HepG2 (cell line): ENCODE results near the gene ANXA2. TPM values are rescaled to one million over a fixed set of nuclear protein-coding genes. Genes with fewer than 3 reads are reported as not detected.

ENCODE experiments used
- ATAC-seq: fragments of 200-7000 bp; cut with Tn5 transposase; 3 replicates; pipeline ENCODE4 v1.9.1; 2020; ENCODE audit warnings: mild to moderate bottlenecking, moderate library complexity
- BruUV-seq: library from RNA; stranded (reverse); fragments of 400-500 nt; replicated peaks from 2 replicates; lab custom pipeline; 2021; lab: Mats Ljungman, UMichigan
- CTCF ChIA-PET: fragments of 300-600 bp; formaldehyde crosslinking; extraction: SDS; loops from one replicate; lab custom pipeline; 2021; ENCODE audit warnings: low total read pairs, inconsistent platforms, low intra/inter-chr PET ratio; lab: Yijun Ruan, JAX
- POLR2A ChIA-PET: fragments of 350-600 bp; sonication (Branson Sonifier 250); formaldehyde crosslinking; loops from one replicate; lab custom pipeline; 2020; ENCODE audit warnings: antibody characterized with exemption, inconsistent platforms; lab: Yijun Ruan, JAX
- DNase-seq: peaks from one replicate; pipeline ENCODE4 v3.0.0-alpha.2; 2015; ENCODE audit warnings: low spot score
- FAIRE-seq: peaks from 3 replicates; lab custom pipeline; 2011; peaks lifted over from hg19 to GRCh38; lab: Jason Lieb, UNC
- H2AFZ ChIP-seq: one replicate; pipeline ENCODE4 v1.6.1; 2011; ENCODE audit warnings: low read length, inconsistent platforms
- H3K27ac ChIP-seq: fragments of 300-600 bp; 3 replicates; pipeline ENCODE4 v1.8.0; 2011; ENCODE audit warnings: mixed run types, mild to moderate bottlenecking, mixed read lengths, low read length, inconsistent platforms; ENCODE audit not compliant: insufficient read depth; ENCODE audit errors: extremely low read length
- H3K27me3 ChIP-seq, 2 experiments: fragments of 200-600 bp in 1 of 2; 2 replicates in 1 of 2; 3 replicates in 1 of 2; pipeline versions ENCODE4 v1.6.0 to v1.8.0; 2011; ENCODE audit warnings: low read length in 2 of 2, mild to moderate bottlenecking in 2 of 2, moderate library complexity in 2 of 2, inconsistent platforms in 1 of 2; ENCODE audit not compliant: insufficient read depth in 2 of 2, control insufficient read depth in 1 of 2
- H3K36me3 ChIP-seq, 2 experiments: fragments of 200-600 bp in 1 of 2; replicated peaks in 1 of 2; 2 replicates in 1 of 2; 3 replicates in 1 of 2; pipeline versions ENCODE4 v1.5.1 to v1.8.0; 2011; ENCODE audit warnings: low read length in 2 of 2, inconsistent platforms in 1 of 2; ENCODE audit not compliant: insufficient read depth in 2 of 2, control insufficient read depth in 1 of 2
- H3K4me1 ChIP-seq: 2 replicates; pipeline ENCODE4 v1.5.1; 2012; ENCODE audit warnings: low read length, inconsistent platforms; ENCODE audit not compliant: insufficient read depth
- H3K4me2 ChIP-seq: 2 replicates; pipeline ENCODE4 v1.6.0; 2011; ENCODE audit warnings: low read depth, low read length, inconsistent platforms
- H3K4me3 ChIP-seq, 3 experiments: fragments of 200-600 bp in 1 of 3; sonication (generic), shearing (Covaris generic) in 1 of 3; replicated peaks in 1 of 3; 2 replicates each; pipeline ENCODE4 v1.5.1; 2011 to 2016; ENCODE audit warnings: low read length in 3 of 3, inconsistent platforms in 2 of 3, low read depth in 2 of 3, mild to moderate bottlenecking in 2 of 3, control low read depth in 1 of 3, mixed read lengths in 1 of 3; ENCODE audit not compliant: insufficient read depth in 1 of 3
- H3K79me2 ChIP-seq: one replicate; pipeline ENCODE4 v1.6.1; 2011; ENCODE audit warnings: low read length, inconsistent platforms; ENCODE audit not compliant: insufficient read depth
- H3K9ac ChIP-seq: 2 replicates; pipeline ENCODE4 v1.6.0; 2011; ENCODE audit warnings: mild to moderate bottlenecking, low read depth, low read length, inconsistent platforms; ENCODE audit not compliant: insufficient read depth
- H3K9me3 ChIP-seq: 2 replicates; pipeline ENCODE4 v1.5.1; 2012; ENCODE audit warnings: mild to moderate bottlenecking, low read length
- H4K20me1 ChIP-seq: 2 replicates; pipeline ENCODE4 v1.6.0; 2011; ENCODE audit warnings: inconsistent platforms, mild to moderate bottlenecking, low read length, moderate library complexity; ENCODE audit not compliant: insufficient read depth
- CEBPB ChIP-seq: IDR thresholded peaks from 2 replicates; pipeline ENCODE4 v1.6.1; 2011; ENCODE audit warnings: low read depth, low read length, improper control_type of control experiment, borderline replicate concordance
- DPF2 ChIP-seq: sonication (generic); formaldehyde crosslinking; IDR thresholded peaks from 2 replicates; pipeline ENCODE4 v1.4.0; 2020; ENCODE audit warnings: mild to moderate bottlenecking, low read depth, missing genetic modification reagents, borderline replicate concordance
- SAFB2 ChIP-seq: sonication (generic); formaldehyde crosslinking; IDR thresholded peaks from 2 replicates; pipeline ENCODE4 v1.5.1; 2020; ENCODE audit warnings: missing genetic modification reagents, low read depth, mild to moderate bottlenecking, borderline replicate concordance
- SKIL ChIP-seq: sonication (generic); formaldehyde crosslinking; IDR thresholded peaks from 2 replicates; pipeline ENCODE4 v1.8.0; 2022; ENCODE audit warnings: missing genetic modification reagents, mild to moderate bottlenecking, moderate library complexity, borderline replicate concordance
- SP2 ChIP-seq: sonication (generic); formaldehyde crosslinking; IDR thresholded peaks from 2 replicates; pipeline ENCODE4 v1.5.1; 2020; ENCODE audit warnings: mild to moderate bottlenecking, missing genetic modification reagents
- TEAD2 ChIP-seq: sonication (generic); formaldehyde crosslinking; IDR thresholded peaks from 2 replicates; pipeline ENCODE4 v1.9.0; 2021; ENCODE audit warnings: missing genetic modification reagents
- U2AF2 ChIP-seq: fragments of 200-400 bp; formaldehyde crosslinking; IDR thresholded peaks from 2 replicates; pipeline ENCODE4 v1.6.1; 2017; ENCODE audit warnings: low read depth, mild to moderate bottlenecking, low read length
- ZBTB3 ChIP-seq: sonication (generic); formaldehyde crosslinking; IDR thresholded peaks from 2 replicates; pipeline ENCODE4 v1.4.0; 2020; ENCODE audit warnings: low read depth, mild to moderate bottlenecking, moderate library complexity, missing genetic modification reagents, borderline replicate concordance
- ZNF460 ChIP-seq: sonication (generic); formaldehyde crosslinking; IDR thresholded peaks from 2 replicates; pipeline ENCODE4 v1.5.1; 2020; ENCODE audit warnings: missing genetic modification reagents, mild to moderate bottlenecking, borderline replicate concordance
- ZNF572 ChIP-seq: sonication (generic); formaldehyde crosslinking; IDR thresholded peaks from 2 replicates; pipeline ENCODE4 v1.5.1; 2020; ENCODE audit warnings: mild to moderate bottlenecking, missing genetic modification reagents
- ZNF891 ChIP-seq: sonication (generic); formaldehyde crosslinking; IDR thresholded peaks from 2 replicates; pipeline ENCODE4 v1.5.0; 2020; ENCODE audit warnings: mild to moderate bottlenecking, missing genetic modification reagents
- WGBS: methylation state at CpG from one replicate; pipeline ENCODE4 v1.1.6; 2017; ENCODE audit warnings: low lambda C conversion rate; 5-methylcytosine and 5-hydroxymethylcytosine counted together
- in situ Hi-C: cut with HindIII; loops from 2 replicates; pipeline ENCODE4 v1.10.0; 2017; ENCODE audit warnings: low pct_unique_long_range_greater_than_20kb; ENCODE audit not compliant: extremely low pct_ligation_motif_present
- intact Hi-C: fragments of 100-400 bp; cut with micrococcal nuclease; formaldehyde crosslinking; loops from one replicate; pipeline ENCODE4 v1.10.0; 2022; ENCODE audit not compliant: unreplicated experiment
- polyA plus RNA-seq, 8 experiments: library from polyadenylated mRNA; depleted of rRNA in 3 of 8; stranded (reverse) in 7 of 8; unstranded in 1 of 8; fragments of >200 nt; fragmentation: Illumina TruSeq in 4 of 8; extraction: Trizol in 4 of 8; gene quantifications; 2 replicates each; pipeline versions ENCODE4 v1.2.1 to v1.2.3, GENCODE V29; 2011 to 2016; ENCODE audit warnings: low read depth in 4 of 8, missing spikeins in 1 of 8, mixed read lengths in 1 of 8; ENCODE audit not compliant: insufficient read depth in 1 of 8
- total RNA-seq, 5 experiments: library from RNA; depleted of rRNA; stranded (reverse); fragments of >200 nt; fragmentation: Illumina TruSeq; extraction: Trizol; gene quantifications; 2 replicates each; pipeline ENCODE4 v1.2.3, GENCODE V29; 2016; ENCODE audit warnings: low read depth in 1 of 5
- TF ChIP-seq, protein P1 (sequence below): sonication (generic); formaldehyde crosslinking; IDR thresholded peaks from 2 replicates; pipeline ENCODE4 v1.5.1; 2020; ENCODE audit warnings: missing genetic modification reagents, mild to moderate bottlenecking, borderline replicate concordance
- TF ChIP-seq, protein P2 (sequence below): sonication (generic); formaldehyde crosslinking; conservative IDR thresholded peaks from 2 replicates; pipeline ENCODE4 v1.8.0; 2022; ENCODE audit warnings: missing genetic modification reagents
- TF ChIP-seq, protein P3 (sequence below): sonication (generic); formaldehyde crosslinking; IDR thresholded peaks from 2 replicates; pipeline ENCODE4 v1.5.0; 2020; ENCODE audit warnings: mild to moderate bottlenecking, missing genetic modification reagents
- TF ChIP-seq, protein P4 (sequence below): sonication (generic); formaldehyde crosslinking; IDR thresholded peaks from 2 replicates; pipeline ENCODE4 v1.4.0; 2020; ENCODE audit warnings: missing genetic modification reagents

ANXA2 gene
- total and polyA plus RNA-seq, 2 of the 13 experiments (the other 11 are each of a cell fraction or from before 2014, with no cell fraction given): 196 to 613 TPM

DNA sequence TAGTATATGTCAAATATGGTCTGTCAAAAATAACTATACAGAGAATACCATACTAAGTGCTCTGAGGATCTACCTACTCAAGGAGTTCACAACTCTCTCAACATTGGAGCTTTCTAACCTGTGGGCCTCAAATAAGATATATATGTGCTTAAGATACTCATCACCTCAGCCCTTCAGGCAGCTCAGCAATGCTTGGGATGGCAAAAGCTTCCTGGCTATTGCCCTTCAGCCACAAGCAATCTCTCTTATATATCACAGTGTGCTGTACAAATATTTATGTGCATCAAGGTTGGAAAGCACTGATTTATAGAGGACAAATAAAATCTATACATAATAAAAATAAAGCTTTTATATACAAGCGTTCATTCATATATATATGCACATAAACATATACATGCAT is 40.9 kb upstream of the ANXA2 start:
- H3K36me3 ChIP-seq: peaks cover 0 to 16% of the 10 kb centered on the region in 2 experiments; a peak in 4 of 5 replicates
- no TSS peak for BruUV-seq
- CTCF ChIA-PET: no interaction called here

More for the DNA sequence above, 40.9 kb upstream of the ANXA2 start:
- DNase-seq (no peak), ATAC-seq (no peak), FAIRE-seq (no peak)
- no peaks in the 10 kb centered on the region for H3K9me3 ChIP-seq
- H3K79me2 ChIP-seq: no peaks in the 10 kb centered on the region
- in situ Hi-C loops (no loop called here), intact Hi-C loops (no loop called here)
- no peaks in the 10 kb centered on the region for H4K20me1 ChIP-seq
- peaks cover 15% of the 10 kb centered on the region for H3K4me1 ChIP-seq
- no peak overlapping the region for H3K4me2 ChIP-seq
- H3K27ac ChIP-seq: no peak overlapping the region
- H3K27me3 ChIP-seq: no peaks in the 10 kb centered on the region
- no peak overlapping the region for H2AFZ ChIP-seq
- H3K9ac ChIP-seq: no peak overlapping the region
- POLR2A ChIA-PET: no interaction called here
- H3K4me3 ChIP-seq: no peak overlapping the region
- no peak for TF ChIP-seq CEBPB
- TF ChIP-seq DPF2: no peak
- TF ChIP-seq SP2 (CRISPR knock-in tag): no peak
- TF ChIP-seq, protein P1, sequence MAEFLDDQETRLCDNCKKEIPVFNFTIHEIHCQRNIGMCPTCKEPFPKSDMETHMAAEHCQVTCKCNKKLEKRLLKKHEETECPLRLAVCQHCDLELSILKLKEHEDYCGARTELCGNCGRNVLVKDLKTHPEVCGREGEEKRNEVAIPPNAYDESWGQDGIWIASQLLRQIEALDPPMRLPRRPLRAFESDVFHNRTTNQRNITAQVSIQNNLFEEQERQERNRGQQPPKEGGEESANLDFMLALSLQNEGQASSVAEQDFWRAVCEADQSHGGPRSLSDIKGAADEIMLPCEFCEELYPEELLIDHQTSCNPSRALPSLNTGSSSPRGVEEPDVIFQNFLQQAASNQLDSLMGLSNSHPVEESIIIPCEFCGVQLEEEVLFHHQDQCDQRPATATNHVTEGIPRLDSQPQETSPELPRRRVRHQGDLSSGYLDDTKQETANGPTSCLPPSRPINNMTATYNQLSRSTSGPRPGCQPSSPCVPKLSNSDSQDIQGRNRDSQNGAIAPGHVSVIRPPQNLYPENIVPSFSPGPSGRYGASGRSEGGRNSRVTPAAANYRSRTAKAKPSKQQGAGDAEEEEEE (CRISPR knock-in tag): no peak
- TF ChIP-seq ZNF460: no peak
- TF ChIP-seq, protein P2, sequence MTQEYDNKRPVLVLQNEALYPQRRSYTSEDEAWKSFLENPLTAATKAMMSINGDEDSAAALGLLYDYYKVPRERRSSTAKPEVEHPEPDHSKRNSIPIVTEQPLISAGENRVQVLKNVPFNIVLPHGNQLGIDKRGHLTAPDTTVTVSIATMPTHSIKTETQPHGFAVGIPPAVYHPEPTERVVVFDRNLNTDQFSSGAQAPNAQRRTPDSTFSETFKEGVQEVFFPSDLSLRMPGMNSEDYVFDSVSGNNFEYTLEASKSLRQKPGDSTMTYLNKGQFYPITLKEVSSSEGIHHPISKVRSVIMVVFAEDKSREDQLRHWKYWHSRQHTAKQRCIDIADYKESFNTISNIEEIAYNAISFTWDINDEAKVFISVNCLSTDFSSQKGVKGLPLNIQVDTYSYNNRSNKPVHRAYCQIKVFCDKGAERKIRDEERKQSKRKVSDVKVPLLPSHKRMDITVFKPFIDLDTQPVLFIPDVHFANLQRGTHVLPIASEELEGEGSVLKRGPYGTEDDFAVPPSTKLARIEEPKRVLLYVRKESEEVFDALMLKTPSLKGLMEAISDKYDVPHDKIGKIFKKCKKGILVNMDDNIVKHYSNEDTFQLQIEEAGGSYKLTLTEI (CRISPR knock-in tag): no peak
- no peak for TF ChIP-seq ZBTB3 (CRISPR knock-in tag)
- TF ChIP-seq, protein P3, sequence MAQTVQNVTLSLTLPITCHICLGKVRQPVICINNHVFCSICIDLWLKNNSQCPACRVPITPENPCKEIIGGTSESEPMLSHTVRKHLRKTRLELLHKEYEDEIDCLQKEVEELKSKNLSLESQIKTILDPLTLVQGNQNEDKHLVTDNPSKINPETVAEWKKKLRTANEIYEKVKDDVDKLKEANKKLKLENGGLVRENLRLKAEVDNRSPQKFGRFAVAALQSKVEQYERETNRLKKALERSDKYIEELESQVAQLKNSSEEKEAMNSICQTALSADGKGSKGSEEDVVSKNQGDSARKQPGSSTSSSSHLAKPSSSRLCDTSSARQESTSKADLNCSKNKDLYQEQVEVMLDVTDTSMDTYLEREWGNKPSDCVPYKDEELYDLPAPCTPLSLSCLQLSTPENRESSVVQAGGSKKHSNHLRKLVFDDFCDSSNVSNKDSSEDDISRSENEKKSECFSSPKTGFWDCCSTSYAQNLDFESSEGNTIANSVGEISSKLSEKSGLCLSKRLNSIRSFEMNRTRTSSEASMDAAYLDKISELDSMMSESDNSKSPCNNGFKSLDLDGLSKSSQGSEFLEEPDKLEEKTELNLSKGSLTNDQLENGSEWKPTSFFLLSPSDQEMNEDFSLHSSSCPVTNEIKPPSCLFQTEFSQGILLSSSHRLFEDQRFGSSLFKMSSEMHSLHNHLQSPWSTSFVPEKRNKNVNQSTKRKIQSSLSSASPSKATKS (CRISPR knock-in tag): no peak
- TF ChIP-seq ZNF572 (CRISPR knock-in tag): no peak
- TF ChIP-seq, protein P4, sequence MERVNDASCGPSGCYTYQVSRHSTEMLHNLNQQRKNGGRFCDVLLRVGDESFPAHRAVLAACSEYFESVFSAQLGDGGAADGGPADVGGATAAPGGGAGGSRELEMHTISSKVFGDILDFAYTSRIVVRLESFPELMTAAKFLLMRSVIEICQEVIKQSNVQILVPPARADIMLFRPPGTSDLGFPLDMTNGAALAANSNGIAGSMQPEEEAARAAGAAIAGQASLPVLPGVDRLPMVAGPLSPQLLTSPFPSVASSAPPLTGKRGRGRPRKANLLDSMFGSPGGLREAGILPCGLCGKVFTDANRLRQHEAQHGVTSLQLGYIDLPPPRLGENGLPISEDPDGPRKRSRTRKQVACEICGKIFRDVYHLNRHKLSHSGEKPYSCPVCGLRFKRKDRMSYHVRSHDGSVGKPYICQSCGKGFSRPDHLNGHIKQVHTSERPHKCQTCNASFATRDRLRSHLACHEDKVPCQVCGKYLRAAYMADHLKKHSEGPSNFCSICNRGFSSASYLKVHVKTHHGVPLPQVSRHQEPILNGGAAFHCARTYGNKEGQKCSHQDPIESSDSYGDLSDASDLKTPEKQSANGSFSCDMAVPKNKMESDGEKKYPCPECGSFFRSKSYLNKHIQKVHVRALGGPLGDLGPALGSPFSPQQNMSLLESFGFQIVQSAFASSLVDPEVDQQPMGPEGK (CRISPR knock-in tag): no peak
- no peak for TF ChIP-seq SKIL (CRISPR knock-in tag)
- no peak for TF ChIP-seq ZNF891 (CRISPR knock-in tag)
- no peak for TF ChIP-seq SAFB2
- no peak for TF ChIP-seq TEAD2 (CRISPR knock-in tag)
- TF ChIP-seq U2AF2: no peak
- WGBS: 100% methylated on average over 1 of the region's 1 CpG
